Fibroblast of lung (primary cell): ENCODE data around the gene CR1. TPM values are rescaled to one million over a fixed set of nuclear protein-coding genes. Genes with fewer than 3 reads are reported as not detected.

Experiments used
- DNase-seq, 2 donors: peaks; one replicate each; pipeline versions ENCODE4 v3.0.0 to v3.0.0-alpha.2; 2010; ENCODE audit warnings: low read depth in 2 of 2
- H2AFZ ChIP-seq: 2 replicates; pipeline ENCODE4 v1.5.1; 2012; ENCODE audit warnings: low read length, control low read depth, inconsistent platforms
- H3K27ac ChIP-seq: 2 replicates; pipeline ENCODE4 v1.5.1; 2011; ENCODE audit warnings: low read length, control low read depth; ENCODE audit not compliant: insufficient read depth
- H3K27me3 ChIP-seq: 2 replicates; pipeline ENCODE4 v1.5.1; 2011; ENCODE audit warnings: mild to moderate bottlenecking, low read length; ENCODE audit not compliant: control insufficient read depth, insufficient read depth
- H3K36me3 ChIP-seq: 2 replicates; pipeline ENCODE4 v1.5.1; 2011; ENCODE audit warnings: low read length; ENCODE audit not compliant: control insufficient read depth, insufficient read depth
- H3K4me1 ChIP-seq: 2 replicates; pipeline ENCODE4 v1.5.1; 2011; ENCODE audit warnings: low read length; ENCODE audit not compliant: control insufficient read depth, insufficient read depth; ENCODE audit errors: extremely low read depth
- H3K4me2 ChIP-seq: 2 replicates; pipeline ENCODE4 v1.5.1; 2011; ENCODE audit warnings: low read length, control low read depth; ENCODE audit not compliant: insufficient read depth; ENCODE audit errors: extremely low read depth
- H3K4me3 ChIP-seq, 4 experiments: fragments of 200-600 bp in 1 of 4; sonication (generic) in 1 of 4; replicated peaks in 1 of 4; 2 replicates each; pipeline ENCODE4 v1.5.1; 2011 to 2016; ENCODE audit warnings: low read length in 4 of 4, low read depth in 3 of 4, mild to moderate bottlenecking in 3 of 4, control low read depth in 2 of 4, inconsistent platforms in 1 of 4, mixed read lengths in 1 of 4; ENCODE audit not compliant: insufficient read depth in 1 of 4; ENCODE audit errors: control extremely low read depth in 1 of 4
- H3K79me2 ChIP-seq: 2 replicates; pipeline ENCODE4 v1.5.1; 2012; ENCODE audit warnings: mild to moderate bottlenecking, low read length, inconsistent platforms; ENCODE audit not compliant: control insufficient read depth, insufficient read depth
- H3K9ac ChIP-seq: 2 replicates; pipeline ENCODE4 v1.5.1; 2011; ENCODE audit warnings: mild to moderate bottlenecking, low read length, control low read depth; ENCODE audit not compliant: insufficient read depth
- H3K9me3 ChIP-seq: 2 replicates; pipeline ENCODE4 v1.5.1; 2012; ENCODE audit warnings: low read depth, low read length; ENCODE audit not compliant: control insufficient read depth, insufficient read depth
- H4K20me1 ChIP-seq: 2 replicates; pipeline ENCODE4 v1.5.1; 2011; ENCODE audit warnings: low read length; ENCODE audit not compliant: control insufficient read depth, insufficient read depth; ENCODE audit errors: extremely low read depth
- CTCF ChIP-seq, 2 donors: IDR thresholded peaks in 1 of 2; conservative IDR thresholded peaks in 1 of 2; 1 replicate in 1 of 2; 2 replicates in 1 of 2; pipeline ENCODE4 v1.5.1; 2011 to 2012; ENCODE audit warnings: low read length in 2 of 2, control low read depth in 1 of 2, inconsistent platforms in 1 of 2, low read depth in 1 of 2, mild to moderate bottlenecking in 1 of 2
- EZH2 ChIP-seq: IDR thresholded peaks from 2 replicates; pipeline ENCODE4 v1.5.1; 2012; ENCODE audit warnings: low read length, control low read depth, mild to moderate bottlenecking; ENCODE audit errors: missing control alignments
- polyA plus RNA-seq, 2 donors: library from polyadenylated mRNA; depleted of rRNA in 1 of 2; stranded (reverse) in 1 of 2; unstranded in 1 of 2; fragments of >200 nt; gene quantifications; 2 replicates each; pipeline ENCODE4 v1.2.1, GENCODE V29; 2011 to 2012; ENCODE audit warnings: missing spikeins in 1 of 2
- total RNA-seq: library from RNA; depleted of rRNA; stranded (reverse); fragments of >200 nt; gene quantifications from 2 replicates; pipeline ENCODE4 v1.2.1, GENCODE V29; 2014

The CR1 gene
- total and polyA plus RNA-seq, 2 donors (not counting 1 experiment from before 2014, with no cell fraction given) = not detected

- no peaks in the 10 kb centered on the region for H4K20me1 ChIP-seq
- no peaks in the 10 kb centered on the region for H3K4me1 ChIP-seq
- no peak for DNase-seq
- H3K9ac ChIP-seq = no peak overlapping the region
- H3K27me3 ChIP-seq = no peaks in the 10 kb centered on the region
- TF ChIP-seq EZH2 = no peak
- TF ChIP-seq CTCF (conservative IDR thresholded peaks at IDR 0.05 in 1 of 2, IDR thresholded peaks at IDR 0.05 in 1 of 2; ENCODE audit: low read depth in 1 of 2, low read length in 2 of 2) = no peak
- no peak overlapping the region for H2AFZ ChIP-seq
- H3K4me2 ChIP-seq = no peak overlapping the region
- no peak overlapping the region for H3K4me3 ChIP-seq
- no peaks in the 10 kb centered on the region for H3K9me3 ChIP-seq
- H3K79me2 ChIP-seq = no peaks in the 10 kb centered on the region
- H3K27ac ChIP-seq = no peak overlapping the region
- no peaks in the 10 kb centered on the region for H3K36me3 ChIP-seq
Observed at GRCh38 chr1:207626972-207627337, 131.0 kb downstream of the CR1 start.

GRCh38 chr1:207627496-207627895 lies 131.5 kb downstream of the CR1 start:
- Histone ChIP-seq H3K27me3 (no peaks in the 10 kb centered on the region), H3K36me3 (no peaks in the 10 kb centered on the region), H3K9ac (no peak overlapping the region), H2AFZ (no peak overlapping the region), H4K20me1 (no peaks in the 10 kb centered on the region), H3K79me2 (no peaks in the 10 kb centered on the region), H3K9me3 (no peaks in the 10 kb centered on the region), H3K4me1 (no peaks in the 10 kb centered on the region), H3K27ac (no peak overlapping the region), H3K4me2 (no peak overlapping the region), H3K4me3 (no peak overlapping the region)
- no peak for DNase-seq
- TF ChIP-seq EZH2 = no peak
- TF ChIP-seq CTCF (conservative IDR thresholded peaks at IDR 0.05 in 1 of 2, IDR thresholded peaks at IDR 0.05 in 1 of 2; ENCODE audit: low read depth in 1 of 2, low read length in 2 of 2) = no peak

GRCh38 chr1:207628776-207629175 lies 132.8 kb downstream of the CR1 start:
- no peak for TF ChIP-seq CTCF (conservative IDR thresholded peaks at IDR 0.05 in 1 of 2, IDR thresholded peaks at IDR 0.05 in 1 of 2; ENCODE audit: low read depth in 1 of 2, low read length in 2 of 2)
- TF ChIP-seq EZH2 = no peak
- H3K4me3 ChIP-seq = no peak overlapping the region
- no peaks in the 10 kb centered on the region for H3K36me3 ChIP-seq
- H3K27me3 ChIP-seq = no peaks in the 10 kb centered on the region
- no peak for DNase-seq
- H3K4me1 ChIP-seq = no peaks in the 10 kb centered on the region
- no peak overlapping the region for H3K27ac ChIP-seq
- H4K20me1 ChIP-seq = no peaks in the 10 kb centered on the region
- H2AFZ ChIP-seq = no peak overlapping the region
- no peak overlapping the region for H3K4me2 ChIP-seq
- no peak overlapping the region for H3K9ac ChIP-seq
- no peaks in the 10 kb centered on the region for H3K79me2 ChIP-seq
- H3K9me3 ChIP-seq = no peaks in the 10 kb centered on the region
